Body of pancreas (tissue), 4 donors: ENCODE results near the gene NOX3. TPM values are rescaled to one million over a fixed set of nuclear protein-coding genes. Genes with fewer than 3 reads are reported as not detected.

Experiments
- ATAC-seq: fragments of 150-250 bp; one replicate; pipeline ENCODE4 v1.9.1; 2016
- DNase-seq, 4 donors: peaks; one replicate each; pipeline ENCODE4 v3.0.0-alpha.2; 2019
- H3K27ac ChIP-seq, 4 donors: fragments of 200-600 bp; sonication (generic); 1 replicate in 3 of 4; 2 replicates in 1 of 4; pipeline versions ENCODE4 v1.5.1 to v1.6.1; 2016 to 2019; ENCODE audit warnings: mild to moderate bottlenecking in 1 of 4, mixed read lengths in 1 of 4, moderate library complexity in 1 of 4
- H3K27me3 ChIP-seq, 2 donors: fragments of 200-600 bp; sonication (generic); one replicate each; pipeline ENCODE4 v1.6.0; 2016; ENCODE audit warnings: mild to moderate bottlenecking in 1 of 2
- H3K36me3 ChIP-seq, 2 donors: fragments of 200-600 bp; sonication (generic); replicated peaks in 1 of 2; 2 replicates each; pipeline ENCODE4 v1.5.1; 2016; ENCODE audit warnings: low read depth in 2 of 2; ENCODE audit not compliant: insufficient read depth in 1 of 2
- H3K4me1 ChIP-seq: fragments of 200-600 bp; sonication (generic); one replicate; pipeline ENCODE4 v1.6.0; 2016
- H3K4me3 ChIP-seq, 2 donors: fragments of 200-600 bp; sonication (generic); 1 replicate in 1 of 2; 2 replicates in 1 of 2; pipeline ENCODE4 v1.5.1; 2016 to 2019
- H3K9me3 ChIP-seq, 3 donors: fragments of 200-600 bp; sonication (generic); 1 replicate in 2 of 3; 2 replicates in 1 of 3; pipeline ENCODE4 v1.5.1; 2016
- CTCF ChIP-seq, 7 experiments: fragments of 450-650 bp in 4 of 7; fragments of 200-600 bp in 3 of 7; sonication (generic) in 3 of 7; IDR thresholded peaks; one replicate each; pipeline ENCODE4 v1.5.1; 2016 to 2019; ENCODE audit warnings: antibody characterized with exemption in 7 of 7
- POLR2A ChIP-seq, 3 donors: fragments of 450-650 bp; IDR thresholded peaks; one replicate each; pipeline ENCODE4 v1.6.1; 2016; ENCODE audit warnings: antibody characterized with exemption in 3 of 3, mild to moderate bottlenecking in 2 of 3
- WGBS, 2 donors: methylation state at CpG; one replicate each; pipeline ENCODE4 v1.1.5; 2017; 5-methylcytosine and 5-hydroxymethylcytosine counted together
- intact Hi-C: fragments of 100-400 bp; cut with DNase I; formaldehyde crosslinking; loops from one replicate; pipeline ENCODE4 v1.15.1; 2023
- total RNA-seq, 2 donors: library from RNA; depleted of rRNA; stranded (reverse); fragments of >200 nt; gene quantifications; one replicate each; pipeline ENCODE4 v1.1.0, GENCODE V29; 2016

Gene NOX3
- total RNA-seq, 2 donors from 2014 or later, result not detected

GRCh38 chr6:155354167-155354566 lies 101.5 kb downstream of the NOX3 start:
- ATAC-seq, result no peak
- TF ChIP-seq POLR2A (IDR thresholded peaks at IDR 0.05) (no peak), CTCF (IDR thresholded peaks at IDR 0.05) (no peak)
- Histone ChIP-seq H3K4me1 (no peaks in the 10 kb centered on the region), H3K27ac (no peak overlapping the region), H3K36me3 (no peaks in the 10 kb centered on the region), H3K27me3 (no peaks in the 10 kb centered on the region), H3K9me3 (peaks cover 0 to 13% (median 0%) of the 10 kb centered on the region in 3 donors), H3K4me3 (no peak overlapping the region)
- intact Hi-C loops, result no loop called here
- DNase-seq, result no peak

GRCh38 chr6:155352811-155353210 lies 102.8 kb downstream of the NOX3 start:
- Histone ChIP-seq H3K27me3 (no peaks in the 10 kb centered on the region), H3K36me3 (no peaks in the 10 kb centered on the region), H3K4me1 (no peaks in the 10 kb centered on the region), H3K4me3 (no peak overlapping the region), H3K9me3 (peaks cover 0 to 13% (median 0%) of the 10 kb centered on the region in 3 donors), H3K27ac (no peak overlapping the region)
- DNase-seq, result no peak
- intact Hi-C loops, result no loop called here
- ATAC-seq, result no peak
- TF ChIP-seq POLR2A (IDR thresholded peaks at IDR 0.05) (no peak), CTCF (IDR thresholded peaks at IDR 0.05) (no peak)

GRCh38 chr6:155352130-155352420 lies 103.6 kb downstream of the NOX3 start:
- Histone ChIP-seq H3K4me1 (no peaks in the 10 kb centered on the region), H3K27me3 (no peaks in the 10 kb centered on the region), H3K9me3 (peaks cover 0 to 13% (median 0%) of the 10 kb centered on the region in 3 donors), H3K4me3 (no peak overlapping the region), H3K27ac (no peak overlapping the region), H3K36me3 (no peaks in the 10 kb centered on the region)
- 70 to 78% methylated on average over 4 of the region's 4 CpGs for WGBS, 2 donors
- ATAC-seq (no peak), DNase-seq (no peak)
- intact Hi-C loops, result no loop called here
- no peak for TF ChIP-seq POLR2A (IDR thresholded peaks at IDR 0.05)

GRCh38 chr6:155351273-155352129 lies 104.1 kb downstream of the NOX3 start:
- no peak overlapping the region for H3K4me3 ChIP-seq
- peaks cover 0 to 13% (median 0%) of the 10 kb centered on the region in 3 donors for H3K9me3 ChIP-seq
- H3K36me3 ChIP-seq, result no peaks in the 10 kb centered on the region
- no peak overlapping the region for H3K27ac ChIP-seq
- no peaks in the 10 kb centered on the region for H3K27me3 ChIP-seq
- no peaks in the 10 kb centered on the region for H3K4me1 ChIP-seq
- WGBS, 2 donors, result 74 to 75% methylated on average over 5 of the region's 5 CpGs
- ATAC-seq (no peak), DNase-seq (no peak)
- intact Hi-C loops, result no loop called here
- TF ChIP-seq CTCF (IDR thresholded peaks at IDR 0.05) (no peak), POLR2A (IDR thresholded peaks at IDR 0.05) (no peak)

- TF ChIP-seq CTCF (IDR thresholded peaks at IDR 0.05), result no peak
- TF ChIP-seq POLR2A (IDR thresholded peaks at IDR 0.05), result no peak
- intact Hi-C loops, result no loop called here
- H3K9me3 ChIP-seq, result peaks cover 0 to 13% (median 0%) of the 10 kb centered on the region in 3 donors
- no peak for DNase-seq
- H3K27ac ChIP-seq, result no peak overlapping the region
- no peaks in the 10 kb centered on the region for H3K36me3 ChIP-seq
- WGBS, 2 donors, result 93 to 94% methylated on average over 5 to 6 of the region's 6 CpGs
- no peak overlapping the region for H3K4me3 ChIP-seq
- no peaks in the 10 kb centered on the region for H3K4me1 ChIP-seq
- no peak for ATAC-seq
- no peaks in the 10 kb centered on the region for H3K27me3 ChIP-seq
These were observed 105.7 kb downstream of the NOX3 start for GRCh38 chr6:155349956-155350355.
